Measurements from ENCODE around the gene ITIH6.

Gene ITIH6

GRCh38 chrX:54711735-54712134, 86.3 kb downstream of the ITIH6 start:
- no peak for DNase-seq

DNA sequence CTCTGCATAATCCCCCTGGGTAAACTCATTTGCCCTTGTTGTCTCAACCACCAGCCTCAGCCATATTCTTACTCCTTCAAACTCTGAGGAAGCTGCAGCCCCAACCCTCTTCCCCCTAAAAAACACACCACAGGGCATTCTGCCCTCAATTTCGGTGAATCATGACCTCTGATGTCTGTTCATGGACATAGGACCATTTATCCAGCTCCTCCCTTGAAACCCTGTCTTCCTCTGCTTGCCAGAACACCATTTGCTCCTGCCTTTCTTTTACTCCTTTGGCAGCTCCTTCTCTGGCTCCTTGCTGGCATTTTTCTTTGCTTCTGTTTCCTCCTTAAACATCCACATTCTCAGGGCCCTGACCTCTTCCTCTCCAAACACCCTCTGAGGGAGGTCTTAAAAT, 87.1 kb downstream of the ITIH6 start:
- no peak for DNase-seq

GRCh38 chrX:54708404-54708803, 89.7 kb downstream of the ITIH6 start:
- no peak for DNase-seq
